Upper lobe of left lung (tissue), 4 donors: Measurements from ENCODE around the gene EXOC8.

Experiments
- EP300 ChIP-seq, 4 donors: sonication (generic); formaldehyde crosslinking; IDR thresholded peaks; one replicate each; pipeline ENCODE4 v1.5.1; 2017; ENCODE audit warnings: antibody characterized with exemption in 4 of 4, control low read depth in 2 of 4
- POLR2A ChIP-seq, 4 donors: fragments of 450-650 bp; IDR thresholded peaks; one replicate each; pipeline ENCODE4 v1.5.1; 2016 to 2017; ENCODE audit warnings: antibody characterized with exemption in 4 of 4, mild to moderate bottlenecking in 2 of 4
- POLR2AphosphoS5 ChIP-seq, 2 donors: sonication (generic); formaldehyde crosslinking; IDR thresholded peaks; one replicate each; pipeline ENCODE4 v1.5.1; 2017; ENCODE audit warnings: antibody characterized with exemption in 2 of 2
- TF ChIP-seq, protein P1 (sequence below), 6 experiments: fragments of 450-650 bp in 4 of 6; fragments of 200-600 bp in 2 of 6; sonication (generic) in 2 of 6; IDR thresholded peaks; one replicate each; pipeline ENCODE4 v1.5.1; 2016 to 2019; ENCODE audit warnings: antibody characterized with exemption in 6 of 6

DNA sequence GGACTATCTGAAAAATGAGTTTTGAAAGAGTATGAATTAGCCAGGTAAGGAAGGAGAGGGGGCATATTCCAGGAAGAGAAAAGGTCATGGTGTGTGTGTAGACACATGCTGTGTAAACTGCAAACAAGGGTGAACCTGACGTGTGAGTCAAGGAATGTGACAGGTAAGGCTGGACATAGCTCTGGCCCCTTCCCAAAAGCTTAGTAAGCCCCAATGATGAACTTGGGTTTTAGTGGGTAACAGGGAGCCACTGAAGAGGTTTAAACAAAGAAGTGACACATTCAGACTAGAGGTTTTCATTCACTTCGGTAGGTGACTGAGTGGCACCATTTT is 47.7 kb upstream of the EXOC8 start:
- TF ChIP-seq EP300 (IDR thresholded peaks at IDR 0.05) (no peak), POLR2A (IDR thresholded peaks at IDR 0.05) (no peak), POLR2AphosphoS5 (IDR thresholded peaks at IDR 0.05) (no peak)
- TF ChIP-seq, protein P1, sequence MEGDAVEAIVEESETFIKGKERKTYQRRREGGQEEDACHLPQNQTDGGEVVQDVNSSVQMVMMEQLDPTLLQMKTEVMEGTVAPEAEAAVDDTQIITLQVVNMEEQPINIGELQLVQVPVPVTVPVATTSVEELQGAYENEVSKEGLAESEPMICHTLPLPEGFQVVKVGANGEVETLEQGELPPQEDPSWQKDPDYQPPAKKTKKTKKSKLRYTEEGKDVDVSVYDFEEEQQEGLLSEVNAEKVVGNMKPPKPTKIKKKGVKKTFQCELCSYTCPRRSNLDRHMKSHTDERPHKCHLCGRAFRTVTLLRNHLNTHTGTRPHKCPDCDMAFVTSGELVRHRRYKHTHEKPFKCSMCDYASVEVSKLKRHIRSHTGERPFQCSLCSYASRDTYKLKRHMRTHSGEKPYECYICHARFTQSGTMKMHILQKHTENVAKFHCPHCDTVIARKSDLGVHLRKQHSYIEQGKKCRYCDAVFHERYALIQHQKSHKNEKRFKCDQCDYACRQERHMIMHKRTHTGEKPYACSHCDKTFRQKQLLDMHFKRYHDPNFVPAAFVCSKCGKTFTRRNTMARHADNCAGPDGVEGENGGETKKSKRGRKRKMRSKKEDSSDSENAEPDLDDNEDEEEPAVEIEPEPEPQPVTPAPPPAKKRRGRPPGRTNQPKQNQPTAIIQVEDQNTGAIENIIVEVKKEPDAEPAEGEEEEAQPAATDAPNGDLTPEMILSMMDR (IDR thresholded peaks at IDR 0.05) = no peak
